Ishikawa (cell line): Measurements from ENCODE around the gene YWHAH.

Experiments
- EP300 ChIP-seq: IDR thresholded peaks from 2 replicates; pipeline ENCODE4 v1.6.1; 2012; ENCODE audit warnings: borderline replicate concordance
- TAF1 ChIP-seq: IDR thresholded peaks from 2 replicates; pipeline ENCODE4 v1.6.1; 2012; ENCODE audit warnings: low read depth, mild to moderate bottlenecking
- TF ChIP-seq, protein P1 (sequence below): IDR thresholded peaks from 2 replicates; pipeline ENCODE4 v1.6.1; 2012

DNA sequence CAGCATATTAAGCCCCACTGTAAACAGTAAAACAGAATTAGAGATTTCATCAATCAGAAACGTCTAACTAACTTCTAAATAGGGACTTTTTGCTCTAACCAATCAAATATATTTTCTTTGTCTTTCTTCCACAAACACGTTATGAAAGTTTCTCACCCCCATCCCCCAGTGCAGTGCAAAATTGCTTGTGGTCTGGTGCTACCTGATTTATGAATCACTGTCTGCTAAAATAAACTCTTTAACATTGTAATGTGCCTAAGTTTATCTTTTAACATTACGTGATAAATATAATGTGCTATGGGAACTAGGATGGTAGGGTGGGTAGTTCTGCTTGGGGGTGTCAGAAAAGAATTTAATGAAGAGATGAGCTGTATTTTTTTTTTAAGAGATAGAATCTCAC is 51.5 kb downstream of the YWHAH start:
- TF ChIP-seq, protein P1, sequence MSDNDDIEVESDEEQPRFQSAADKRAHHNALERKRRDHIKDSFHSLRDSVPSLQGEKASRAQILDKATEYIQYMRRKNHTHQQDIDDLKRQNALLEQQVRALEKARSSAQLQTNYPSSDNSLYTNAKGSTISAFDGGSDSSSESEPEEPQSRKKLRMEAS, result no peak
- TF ChIP-seq EP300 (no peak), TAF1 (no peak)
